Pancreas (tissue), 10 donors: ENCODE data around the gene GPR137. TPM values are rescaled to one million over a fixed set of nuclear protein-coding genes. Genes with fewer than 3 reads are reported as not detected.

Experiments
- ATAC-seq, 4 donors: fragments of 200-7000 bp; cut with Tn5 transposase; one replicate each; pipeline versions ENCODE4 v1.8.0 to v1.9.1; 2020; ENCODE audit warnings: mild to moderate bottlenecking in 4 of 4, moderate library complexity in 4 of 4
- DNase-seq, 6 donors: peaks; one replicate each; pipeline ENCODE4 v3.0.0-alpha.2; 2020
- FAIRE-seq: peaks from 2 replicates; lab custom pipeline; 2012; peaks lifted over from hg19 to GRCh38; lab: Jason Lieb, UNC
- H3K27ac ChIP-seq, 4 donors: fragments of 200-600 bp; sonication (generic); 1 replicate in 3 of 4; 2 replicates in 1 of 4; pipeline versions ENCODE4 v1.5.0 to v1.8.0; 2020
- H3K27me3 ChIP-seq, 4 donors: fragments of 200-600 bp; one replicate each; pipeline ENCODE4 v1.8.0; 2021
- H3K36me3 ChIP-seq, 3 donors: fragments of 200-600 bp; sonication (generic) in 1 of 3; one replicate each; pipeline versions ENCODE4 v1.5.0 to v1.8.0; 2020 to 2021
- H3K4me1 ChIP-seq, 3 donors: fragments of 200-600 bp; one replicate each; pipeline ENCODE4 v1.8.0; 2021
- H3K4me3 ChIP-seq, 4 donors: fragments of 200-600 bp; sonication (generic) in 2 of 4; one replicate each; pipeline versions ENCODE4 v1.5.0 to v1.8.0; 2020 to 2021
- H3K9me3 ChIP-seq, 4 donors: fragments of 200-600 bp; one replicate each; pipeline ENCODE4 v1.8.0; 2021
- CTCF ChIP-seq, 4 donors: fragments of 200-600 bp; sonication (generic) in 3 of 4; IDR thresholded peaks; one replicate each; pipeline versions ENCODE4 v1.5.0 to v1.8.0; 2021; ENCODE audit warnings: antibody characterized with exemption in 4 of 4
- WGBS, 2 donors: extraction: QIAGEN DNeasy Blood & Tissue Kit; methylation state at CpG; one replicate each; pipeline ENCODE4 v1.1.7; 2013; 5-methylcytosine and 5-hydroxymethylcytosine counted together
- intact Hi-C, 3 donors: fragments of 100-400 bp; cut with DNase I; formaldehyde crosslinking; loops; one replicate each; pipeline versions ENCODE4 v1.11.1 to v1.14.2; 2022
- polyA plus RNA-seq, 2 donors: library from polyadenylated mRNA; stranded (reverse); fragments of 200-250 nt; gene quantifications; one replicate each; pipeline ENCODE4 v1.2.3, GENCODE V29; 2013
- total RNA-seq, 6 donors: library from RNA; stranded (reverse); fragmentation: NEBNext Ultra II Directional in 4 of 6; extraction: Animal tissue kit (Norgen Biotek cat#: 25700) in 4 of 6; gene quantifications; one replicate each; pipeline versions ENCODE4 v1.2.1 to v1.2.4, GENCODE V29; 2021 to 2023
- donor health status: healthy with polysubstance abuse.
- donor health status: DM: no; HTN: no; CAD: no; lungs with moderate emphysema.
- donor health status: DM: no; HTN: no; CAD: no.
- donor health status: control.
- donor health status: control.
- donor health status: Bipolar disorder and iron deficiency.
- donor health status: DM: yes; HTN: yes; CAD: no.
- donor health status: DM: no; HTN: no; CAD: no.
- donor health status: DM: no; HTN: no; CAD: no.
- donor health status: DM: yes; HTN: yes; CAD: no.

Gene GPR137
- total and polyA plus RNA-seq, 8 donors, result 7.1 to 27.9 (median 14.0) TPM

GRCh38 chr11:64291262-64291751 is 5.7 kb downstream of the GPR137 start, which contains the start of gene KCNK4:
KCNK4 (plus strand) TSS chr11:64291302; CDS start chr11:64293019, 1,717 bp downstream.
- no peak for TF ChIP-seq CTCF (IDR thresholded peaks at IDR 0.05)
- intact Hi-C loops, result loop anchor here in 2 of 3 donors (5.0 to 10.0 kb wide), 3 partner anchors 84 to 297 kb away; partner anchors contain the start of gene FERMT3 (in 2 of the 2)
- WGBS, 2 donors, result 6 to 7% methylated on average over 24 to 45 of the region's 45 CpGs
- no peaks in the 10 kb centered on the region for H3K9me3 ChIP-seq
- no peak within 1 kb of the TSS for H3K27ac ChIP-seq
- peak within 1 kb of the TSS in 2 of 4 donors; percentile 18 to 44 for H3K4me3 ChIP-seq
- DNase-seq (peak in 2 of 6 donors; percentile 46 to 75), ATAC-seq (no peak), FAIRE-seq (no peak)
- H3K36me3 ChIP-seq, result no peaks in the 10 kb centered on the region
- H3K4me1 ChIP-seq, result peaks cover 2 to 16% (median 11%) of the 10 kb centered on the region in 3 donors
- H3K27me3 ChIP-seq, result peaks cover 0 to 7% (median 1%) of the 10 kb centered on the region in 4 donors

GRCh38 chr11:64291752-64292459 is 6.3 kb downstream of the GPR137 start:
- peak in 1 of 4 donors; percentile 38 for ATAC-seq
- Histone ChIP-seq H3K4me1 (peaks cover 0 to 11% (median 8%) of the 10 kb centered on the region in 3 donors), H3K36me3 (no peaks in the 10 kb centered on the region), H3K27me3 (peaks cover 0 to 7% (median 2%) of the 10 kb centered on the region in 4 donors), H3K27ac (no peak overlapping the region), H3K9me3 (no peaks in the 10 kb centered on the region), H3K4me3 (peak overlapping the region in 2 of 4 donors; percentile 18 to 44)
- WGBS, 2 donors, result 1% methylated on average over 39 to 96 of the region's 96 CpGs
- no peak for TF ChIP-seq CTCF (IDR thresholded peaks at IDR 0.05)
- intact Hi-C loops, result loop anchor here in 2 of 3 donors (5.0 to 10.0 kb wide), 3 partner anchors 85 to 297 kb away; partner anchors contain the start of gene FERMT3 (in 2 of the 2)
- no peak for FAIRE-seq
- peak in 1 of 6 donors; percentile 71 for DNase-seq

- no peak for TF ChIP-seq CTCF (IDR thresholded peaks at IDR 0.05)
- DNase-seq (peak in 1 of 6 donors; percentile 80), ATAC-seq (no peak), FAIRE-seq (no peak)
- no peaks in the 10 kb centered on the region for H3K36me3 ChIP-seq
- H3K27ac ChIP-seq, result no peak overlapping the region
- H3K4me1 ChIP-seq, result peaks cover 0 to 11% (median 8%) of the 10 kb centered on the region in 3 donors
- intact Hi-C loops, result loop anchor here in 2 of 3 donors (5.0 to 10.0 kb wide), 3 partner anchors 85 to 298 kb away; partner anchors contain the start of gene FERMT3 (in 2 of the 2)
- WGBS, 2 donors, result 47 to 57% methylated on average over 25 to 42 of the region's 42 CpGs
- peak overlapping the region in 2 of 4 donors; percentile 18 to 44 for H3K4me3 ChIP-seq
- no peaks in the 10 kb centered on the region for H3K9me3 ChIP-seq
- H3K27me3 ChIP-seq, result peaks cover 0 to 10% (median 5%) of the 10 kb centered on the region in 4 donors
Measured at GRCh38 chr11:64292460-64293254, 7.0 kb downstream of the GPR137 start.

GRCh38 chr11:64294774-64295173 is 9.1 kb downstream of the GPR137 start:
- WGBS, 2 donors, result 43 to 54% methylated on average over 3 of the region's 3 CpGs
- no peak for FAIRE-seq
- H3K4me1 ChIP-seq, result peaks cover 0 to 21% (median 12%) of the 10 kb centered on the region in 3 donors
- DNase-seq, result no peak
- no peaks in the 10 kb centered on the region for H3K36me3 ChIP-seq
- no peaks in the 10 kb centered on the region for H3K9me3 ChIP-seq
- no peak for ATAC-seq
- H3K27me3 ChIP-seq, result peaks cover 0 to 23% (median 11%) of the 10 kb centered on the region in 4 donors
- TF ChIP-seq CTCF (IDR thresholded peaks at IDR 0.05), result no peak
- H3K27ac ChIP-seq, result no peak overlapping the region
- intact Hi-C loops, result loop anchor here in 2 of 3 donors (5.0 to 10.0 kb wide), 3 partner anchors 87 to 300 kb away; partner anchors contain the start of gene FERMT3 (in 2 of the 2)
- no peak overlapping the region for H3K4me3 ChIP-seq
